ENCODE data around the gene ELP4. TPM values are rescaled to one million over a fixed set of nuclear protein-coding genes. Genes with fewer than 3 reads are reported as not detected.

Gene ELP4
- total and polyA plus RNA-seq, 2 experiments from 2014 or later: 16.6 to 28.7 TPM

DNA sequence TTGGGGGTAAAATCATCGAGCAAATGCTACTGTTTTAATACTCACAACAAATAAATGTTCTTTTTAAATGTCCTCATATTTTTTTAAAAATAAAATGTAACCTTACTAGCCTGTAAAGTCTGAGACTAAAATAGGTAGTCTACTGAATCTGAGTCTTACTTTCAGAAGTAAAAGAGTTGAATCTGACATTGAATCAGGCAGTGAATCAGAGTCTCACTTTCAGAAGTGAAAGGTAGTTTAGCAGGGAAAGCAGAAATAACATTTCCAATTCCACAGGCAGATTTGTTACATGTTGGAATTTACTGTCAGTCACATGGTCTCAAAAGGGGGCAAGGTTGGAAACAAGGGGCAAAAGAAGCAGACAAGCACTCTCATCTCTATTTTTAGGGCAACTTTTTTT lies 143.0 kb downstream of the ELP4 start:
- no peak for DNase-seq (ENCODE audit: low read depth in 1 of 2, low spot score in 1 of 2)
- Histone ChIP-seq H3K4me3 (no peak overlapping the region), H3K27me3 (no peaks in the 10 kb centered on the region), H3K36me3 (no peaks in the 10 kb centered on the region), H3K9me3 (ENCODE audit: low read depth) (no peaks in the 10 kb centered on the region), H3K4me1 (ENCODE audit: low read depth) (no peaks in the 10 kb centered on the region), H3K27ac (no peak overlapping the region)
- TF ChIP-seq, protein P1, sequence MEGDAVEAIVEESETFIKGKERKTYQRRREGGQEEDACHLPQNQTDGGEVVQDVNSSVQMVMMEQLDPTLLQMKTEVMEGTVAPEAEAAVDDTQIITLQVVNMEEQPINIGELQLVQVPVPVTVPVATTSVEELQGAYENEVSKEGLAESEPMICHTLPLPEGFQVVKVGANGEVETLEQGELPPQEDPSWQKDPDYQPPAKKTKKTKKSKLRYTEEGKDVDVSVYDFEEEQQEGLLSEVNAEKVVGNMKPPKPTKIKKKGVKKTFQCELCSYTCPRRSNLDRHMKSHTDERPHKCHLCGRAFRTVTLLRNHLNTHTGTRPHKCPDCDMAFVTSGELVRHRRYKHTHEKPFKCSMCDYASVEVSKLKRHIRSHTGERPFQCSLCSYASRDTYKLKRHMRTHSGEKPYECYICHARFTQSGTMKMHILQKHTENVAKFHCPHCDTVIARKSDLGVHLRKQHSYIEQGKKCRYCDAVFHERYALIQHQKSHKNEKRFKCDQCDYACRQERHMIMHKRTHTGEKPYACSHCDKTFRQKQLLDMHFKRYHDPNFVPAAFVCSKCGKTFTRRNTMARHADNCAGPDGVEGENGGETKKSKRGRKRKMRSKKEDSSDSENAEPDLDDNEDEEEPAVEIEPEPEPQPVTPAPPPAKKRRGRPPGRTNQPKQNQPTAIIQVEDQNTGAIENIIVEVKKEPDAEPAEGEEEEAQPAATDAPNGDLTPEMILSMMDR (IDR thresholded peaks at IDR 0.05; ENCODE audit: low read depth, low read length): no peak

- Histone ChIP-seq H3K27ac (no peak overlapping the region), H3K4me3 (no peak overlapping the region), H3K36me3 (no peaks in the 10 kb centered on the region), H3K9me3 (ENCODE audit: low read depth) (no peaks in the 10 kb centered on the region), H3K4me1 (ENCODE audit: low read depth) (no peaks in the 10 kb centered on the region), H3K27me3 (no peaks in the 10 kb centered on the region)
- peak in 1 of 2 donors; percentile 39 for DNase-seq (ENCODE audit: low read depth in 1 of 2, low spot score in 1 of 2)
- TF ChIP-seq, protein P1 (IDR thresholded peaks at IDR 0.05; ENCODE audit: low read depth, low read length): no peak
Observed at GRCh38 chr11:31655483-31655882, 145.9 kb downstream of the ELP4 start.

DNA sequence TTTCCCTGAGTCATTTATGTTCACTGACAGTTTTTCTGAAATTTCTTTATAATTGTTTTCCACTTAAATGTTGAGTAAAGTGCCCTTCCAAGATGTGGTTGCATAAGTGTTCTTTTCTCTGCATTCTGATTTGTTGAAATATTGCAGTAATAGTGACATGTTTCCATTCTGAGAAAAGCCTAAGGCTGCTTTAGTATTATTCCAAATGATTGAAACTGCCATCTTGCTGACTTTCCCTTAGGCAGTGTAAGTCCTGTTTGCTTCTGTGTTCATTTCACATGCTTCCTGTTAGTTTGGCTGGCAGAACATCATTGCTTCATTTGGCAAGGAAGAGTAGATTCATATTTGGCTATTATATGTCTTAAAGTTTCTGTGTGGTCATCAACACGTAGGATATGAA lies 146.5 kb downstream of the ELP4 start:
- no peaks in the 10 kb centered on the region for H3K36me3 ChIP-seq
- peak in 1 of 2 donors; percentile 18 for DNase-seq (ENCODE audit: low read depth in 1 of 2, low spot score in 1 of 2)
- H3K4me1 ChIP-seq (ENCODE audit: low read depth): no peaks in the 10 kb centered on the region
- H3K4me3 ChIP-seq: no peak overlapping the region
- TF ChIP-seq, protein P1 (IDR thresholded peaks at IDR 0.05; ENCODE audit: low read depth, low read length): no peak
- no peak overlapping the region for H3K27ac ChIP-seq
- H3K27me3 ChIP-seq: no peaks in the 10 kb centered on the region
- no peaks in the 10 kb centered on the region for H3K9me3 ChIP-seq (ENCODE audit: low read depth)

GRCh38 chr11:31657091-31657490 lies 147.5 kb downstream of the ELP4 start:
- H3K27me3 ChIP-seq: no peaks in the 10 kb centered on the region
- H3K27ac ChIP-seq: no peak overlapping the region
- H3K4me1 ChIP-seq (ENCODE audit: low read depth): no peaks in the 10 kb centered on the region
- H3K4me3 ChIP-seq: no peak overlapping the region
- no peaks in the 10 kb centered on the region for H3K9me3 ChIP-seq (ENCODE audit: low read depth)
- no peak for DNase-seq (ENCODE audit: low read depth in 1 of 2, low spot score in 1 of 2)
- H3K36me3 ChIP-seq: no peaks in the 10 kb centered on the region
- TF ChIP-seq, protein P1 (IDR thresholded peaks at IDR 0.05; ENCODE audit: low read depth, low read length): no peak

- Histone ChIP-seq H3K4me1 (ENCODE audit: low read depth) (no peaks in the 10 kb centered on the region), H3K9me3 (ENCODE audit: low read depth) (no peaks in the 10 kb centered on the region), H3K27me3 (no peaks in the 10 kb centered on the region), H3K36me3 (no peaks in the 10 kb centered on the region), H3K4me3 (no peak overlapping the region), H3K27ac (no peak overlapping the region)
- DNase-seq (ENCODE audit: low read depth in 1 of 2, low spot score in 1 of 2): no peak
- TF ChIP-seq, protein P1 (IDR thresholded peaks at IDR 0.05; ENCODE audit: low read depth, low read length): no peak
Observed at GRCh38 chr11:31664129-31664528, 154.6 kb downstream of the ELP4 start.

GRCh38 chr11:31664954-31665353 lies 155.4 kb downstream of the ELP4 start:
- H3K27me3 ChIP-seq: no peaks in the 10 kb centered on the region

More at GRCh38 chr11:31664954-31665353, 155.4 kb downstream of the ELP4 start:
- H3K9me3 ChIP-seq (ENCODE audit: low read depth): no peaks in the 10 kb centered on the region
- H3K4me1 ChIP-seq (ENCODE audit: low read depth): no peaks in the 10 kb centered on the region
- H3K4me3 ChIP-seq: no peak overlapping the region
- H3K27ac ChIP-seq: no peak overlapping the region
- TF ChIP-seq, protein P1 (IDR thresholded peaks at IDR 0.05; ENCODE audit: low read depth, low read length): no peak
- H3K36me3 ChIP-seq: no peaks in the 10 kb centered on the region
- no peak for DNase-seq (ENCODE audit: low read depth in 1 of 2, low spot score in 1 of 2)

Data from cardiac muscle cell (in vitro differentiated cells and primary cell).